ENCODE data around the gene FIGN. TPM values are rescaled to one million over a fixed set of nuclear protein-coding genes. Genes with fewer than 3 reads are reported as not detected.

The FIGN gene
- total RNA-seq, 1 experiment from 2014 or later, result 2.1 TPM

DNA sequence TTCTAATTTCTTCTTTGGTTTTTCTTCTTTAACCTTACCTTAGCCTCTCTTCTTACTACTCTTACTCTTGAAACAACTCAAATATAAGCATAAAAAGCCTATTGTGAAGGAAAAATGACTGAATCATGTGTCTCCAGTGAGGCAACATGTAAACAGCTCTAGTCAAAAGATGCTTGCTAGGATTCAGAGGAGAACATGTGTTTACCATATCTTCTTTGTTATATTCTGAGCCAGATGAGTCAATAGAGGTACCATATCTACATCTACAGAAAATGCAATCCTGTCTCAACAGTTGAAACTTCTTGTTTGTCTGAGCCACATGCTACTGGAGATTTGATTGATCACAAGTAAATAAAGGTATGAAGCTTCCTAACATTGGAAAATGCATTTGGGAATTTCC is 15.9 kb upstream of the FIGN start:
- in situ Hi-C loops (cut with HindIII; ENCODE audit: low pct_unique_long_range_greater_than_20kb, low sequenced_read_pairs), result no loop called here
- DNase-seq (ENCODE audit: low read depth), result no peak

DNA sequence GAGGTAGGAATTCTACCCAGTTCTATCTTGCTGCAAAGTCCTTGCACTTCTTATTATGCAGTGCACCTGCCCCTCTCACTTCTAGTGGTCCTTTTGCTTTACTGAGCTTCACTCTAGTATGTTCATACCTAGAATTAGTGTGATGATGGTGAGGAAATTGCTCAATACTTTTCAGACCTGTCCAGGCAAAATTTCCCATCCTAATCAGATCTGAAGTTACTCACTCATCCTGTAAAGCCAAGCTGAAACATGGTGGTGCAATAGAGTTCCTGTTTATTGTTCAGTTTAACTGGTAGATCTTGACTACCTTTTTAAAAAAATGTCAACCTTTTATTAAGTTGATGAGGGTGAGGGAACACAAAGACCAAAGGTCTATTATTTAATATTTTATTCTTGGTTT is 12.6 kb upstream of the FIGN start:
- DNase-seq (ENCODE audit: low read depth), result no peak
- in situ Hi-C loops (cut with HindIII; ENCODE audit: low pct_unique_long_range_greater_than_20kb, low sequenced_read_pairs), result no loop called here

DNA sequence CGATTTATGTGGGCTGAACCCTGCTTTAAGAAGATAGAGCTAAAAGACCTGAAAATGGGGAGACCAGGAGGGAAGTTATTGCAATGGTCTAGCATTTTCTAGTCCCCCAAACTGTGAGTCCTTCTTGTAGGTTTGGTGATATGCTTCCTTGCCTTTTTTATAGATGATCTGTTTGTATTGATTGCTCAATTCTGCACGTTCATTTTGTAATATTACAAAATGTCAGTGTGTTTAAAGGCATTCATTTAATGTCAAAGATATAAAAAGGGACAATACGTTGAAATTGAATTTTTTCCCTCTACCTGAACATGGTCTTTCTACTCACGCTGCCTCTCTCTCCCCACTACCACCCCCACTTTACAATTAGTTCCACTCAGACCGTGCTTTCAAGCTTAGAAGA is 5.6 kb upstream of the FIGN start:
- in situ Hi-C loops (cut with HindIII; ENCODE audit: low pct_unique_long_range_greater_than_20kb, low sequenced_read_pairs), result no loop called here

DNA sequence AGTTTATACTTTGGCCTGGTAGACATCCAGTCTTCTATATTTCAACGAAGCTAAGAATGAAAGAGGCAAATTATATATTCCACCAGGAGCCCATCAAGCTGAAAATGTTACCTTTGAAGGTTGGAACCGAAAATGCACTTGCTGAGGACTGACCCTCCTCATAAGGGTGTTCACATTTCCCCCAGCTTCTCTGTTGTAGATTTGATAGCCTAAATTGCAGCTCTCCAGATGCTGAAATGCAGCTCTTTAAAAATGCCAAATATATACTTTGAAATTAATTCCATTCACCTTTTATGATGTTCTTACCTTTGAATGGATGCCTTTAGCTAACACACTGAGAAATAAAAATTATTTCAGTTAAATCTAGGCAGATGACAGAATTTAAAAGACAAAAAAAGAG is 1.8 kb upstream of the FIGN start:
- DNase-seq (ENCODE audit: low read depth), result no peak
- in situ Hi-C loops (cut with HindIII; ENCODE audit: low pct_unique_long_range_greater_than_20kb, low sequenced_read_pairs), result no loop called here

More for the DNA sequence above, 5.6 kb upstream of the FIGN start:
- no peak for DNase-seq (ENCODE audit: low read depth)

DNA sequence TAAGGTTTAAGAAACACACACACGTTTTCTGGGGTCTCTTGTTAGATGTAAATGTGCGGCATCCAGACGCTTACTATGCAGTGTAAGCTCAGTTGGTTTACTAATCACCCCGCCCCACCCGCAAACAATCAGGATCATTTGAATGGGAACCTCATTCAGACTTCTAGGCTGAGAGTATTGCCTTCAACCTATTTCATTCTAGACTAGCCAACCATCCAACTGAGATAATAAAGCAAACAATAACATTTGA is 1.3 kb upstream of the FIGN start:
- DNase-seq (ENCODE audit: low read depth), result no peak
- in situ Hi-C loops (cut with HindIII; ENCODE audit: low pct_unique_long_range_greater_than_20kb, low sequenced_read_pairs), result no loop called here

DNA sequence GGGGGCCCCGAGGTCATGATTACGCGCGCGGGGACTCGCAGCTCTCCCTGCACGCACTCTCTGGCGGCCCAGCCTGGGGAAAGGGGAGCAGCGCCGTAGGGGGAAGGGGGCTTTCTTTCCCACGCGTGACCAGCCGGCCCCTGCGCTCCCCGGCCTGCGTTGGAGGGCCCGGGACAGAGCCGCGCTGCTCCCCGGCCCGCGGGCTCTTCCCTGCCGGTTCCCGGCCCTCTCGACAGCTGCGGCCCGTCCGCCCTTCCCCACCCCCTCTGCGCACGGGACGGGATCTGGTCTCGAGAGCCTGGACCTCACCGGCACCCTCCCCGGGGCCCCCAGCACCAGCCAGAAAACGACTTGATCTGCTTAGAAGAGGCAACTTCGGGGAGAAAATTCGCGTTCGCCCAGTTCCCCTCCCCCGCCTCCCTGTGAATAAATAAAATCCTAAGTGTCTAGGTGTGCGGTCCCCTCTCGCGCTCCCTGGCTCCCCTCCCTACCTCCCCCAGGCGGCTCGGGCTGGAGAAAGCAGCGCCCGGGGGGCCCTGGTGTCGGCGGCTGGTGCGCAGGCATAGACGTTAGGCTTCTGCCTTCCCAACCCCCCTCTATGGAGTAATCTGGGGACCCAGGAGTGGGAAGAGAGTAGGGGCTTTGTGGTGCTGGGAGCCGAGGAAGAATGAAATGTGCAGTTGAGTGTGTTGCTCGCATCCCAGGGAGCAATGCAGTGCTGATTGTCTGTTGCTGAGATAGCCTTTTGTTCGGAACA is 803 bp upstream of the FIGN start:
- peak; percentile 81 for DNase-seq (ENCODE audit: low read depth)
- in situ Hi-C loops (cut with HindIII; ENCODE audit: low pct_unique_long_range_greater_than_20kb, low sequenced_read_pairs), result no loop called here

DNA sequence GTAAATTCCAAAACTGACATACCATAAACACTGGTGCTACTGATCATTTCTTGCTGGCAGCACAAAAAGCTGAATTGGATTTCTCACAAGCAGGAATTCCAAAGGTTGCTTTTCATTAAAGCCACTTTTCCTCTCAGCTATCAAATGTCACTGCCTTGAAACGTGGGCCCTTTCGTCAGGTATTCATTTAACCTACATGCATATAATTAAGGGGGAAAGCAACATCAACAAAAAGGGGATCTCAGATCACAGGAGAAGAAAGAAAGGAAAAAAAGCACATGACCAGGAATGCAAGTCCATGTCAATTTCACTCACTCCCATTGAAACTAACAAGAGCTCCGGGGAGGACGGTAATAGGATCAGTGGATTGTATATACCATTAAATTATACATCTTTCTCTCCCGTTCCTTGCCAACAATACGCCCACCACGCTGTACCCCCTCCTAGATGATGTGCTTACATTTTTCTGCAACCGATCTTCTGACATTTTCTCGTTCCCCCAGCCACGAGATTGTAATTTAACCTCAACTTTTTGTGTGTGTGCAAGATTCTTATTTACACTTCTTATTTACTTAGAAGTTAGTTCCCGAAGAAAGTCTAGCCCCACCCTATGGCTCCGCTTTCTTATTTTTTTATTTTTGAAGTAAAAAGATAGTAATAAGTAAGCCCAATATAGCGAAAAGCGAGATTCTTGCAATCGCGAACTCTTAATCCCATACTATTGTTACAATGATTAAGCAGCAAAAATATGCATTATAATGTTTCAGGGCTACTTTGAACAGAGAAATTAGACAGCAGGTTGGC is 725 bp downstream of the FIGN start:
- in situ Hi-C loops (cut with HindIII; ENCODE audit: low pct_unique_long_range_greater_than_20kb, low sequenced_read_pairs), result no loop called here
- peak; percentile 72 for DNase-seq (ENCODE audit: low read depth)

DNA sequence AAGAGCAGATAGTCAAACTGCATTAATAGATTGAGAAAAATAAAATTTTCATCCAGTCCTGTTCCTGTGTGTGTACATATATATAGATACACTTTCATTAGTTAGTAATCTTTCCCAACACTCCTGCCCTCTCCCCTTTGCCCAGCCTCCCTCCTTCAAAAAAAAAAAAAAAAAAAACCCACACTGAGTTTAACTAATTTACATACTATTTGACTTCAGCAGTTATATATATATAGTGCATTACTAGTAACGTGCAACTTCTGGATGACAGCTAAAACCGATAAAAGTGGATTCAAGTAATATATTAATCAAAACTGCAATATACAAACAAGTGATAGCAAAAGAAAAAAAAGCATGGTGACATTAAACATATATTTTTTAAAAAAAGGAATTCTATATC is 1.4 kb downstream of the FIGN start:
- peak; percentile 71 for DNase-seq (ENCODE audit: low read depth)
- in situ Hi-C loops (cut with HindIII; ENCODE audit: low pct_unique_long_range_greater_than_20kb, low sequenced_read_pairs), result no loop called here

DNA sequence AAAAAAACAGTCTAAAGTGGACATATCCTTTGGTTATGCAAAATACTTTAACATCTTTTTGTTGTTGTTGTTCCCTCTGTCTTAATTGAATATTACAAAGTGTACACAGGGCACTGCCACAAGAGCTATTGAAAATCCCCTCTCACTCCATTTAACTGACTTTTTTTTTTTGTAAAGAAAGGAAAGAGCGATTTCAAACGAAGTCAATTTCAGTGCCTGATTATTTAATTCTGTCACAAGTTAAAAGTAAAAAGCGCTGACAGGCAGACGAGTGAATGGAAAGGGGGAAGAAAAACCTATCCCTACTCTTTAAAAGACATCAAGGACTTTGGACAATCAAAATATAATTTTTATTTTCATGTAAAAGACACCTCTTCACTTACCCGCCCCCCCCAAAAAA is 1.9 kb downstream of the FIGN start:
- no peak for DNase-seq (ENCODE audit: low read depth)
- in situ Hi-C loops (cut with HindIII; ENCODE audit: low pct_unique_long_range_greater_than_20kb, low sequenced_read_pairs), result no loop called here

DNA sequence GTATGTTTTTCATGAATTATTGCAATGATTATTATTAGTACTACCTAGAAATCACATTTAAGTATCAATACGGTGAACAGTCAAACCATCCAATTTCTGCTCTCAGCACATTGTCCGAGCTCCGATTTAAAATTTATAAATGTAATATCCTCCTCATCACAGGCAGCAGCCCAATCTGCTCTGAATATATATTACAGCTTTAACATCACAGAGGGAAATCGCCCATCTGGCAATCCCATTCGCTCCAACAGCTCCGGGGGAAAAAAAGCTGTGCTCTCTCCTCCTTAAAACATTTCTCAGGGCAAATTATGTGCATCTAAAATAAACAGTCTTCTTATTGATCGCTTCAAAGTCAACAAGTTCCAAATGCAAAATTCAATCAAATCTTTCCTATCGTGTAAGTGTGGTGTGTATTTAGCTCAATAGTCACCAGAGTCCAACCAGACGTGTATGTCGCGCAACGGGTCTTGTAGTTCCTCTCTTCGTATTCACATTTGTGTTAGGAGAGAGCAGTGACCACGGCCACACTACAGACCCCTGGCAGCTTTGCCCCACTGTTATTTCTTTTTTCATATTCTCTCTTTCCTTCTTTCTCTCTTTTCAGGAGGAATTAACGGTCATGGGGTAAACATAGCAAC is 2.4 kb downstream of the FIGN start:
- DNase-seq (ENCODE audit: low read depth), result peak; percentile 78
- in situ Hi-C loops (cut with HindIII; ENCODE audit: low pct_unique_long_range_greater_than_20kb, low sequenced_read_pairs), result no loop called here

DNA sequence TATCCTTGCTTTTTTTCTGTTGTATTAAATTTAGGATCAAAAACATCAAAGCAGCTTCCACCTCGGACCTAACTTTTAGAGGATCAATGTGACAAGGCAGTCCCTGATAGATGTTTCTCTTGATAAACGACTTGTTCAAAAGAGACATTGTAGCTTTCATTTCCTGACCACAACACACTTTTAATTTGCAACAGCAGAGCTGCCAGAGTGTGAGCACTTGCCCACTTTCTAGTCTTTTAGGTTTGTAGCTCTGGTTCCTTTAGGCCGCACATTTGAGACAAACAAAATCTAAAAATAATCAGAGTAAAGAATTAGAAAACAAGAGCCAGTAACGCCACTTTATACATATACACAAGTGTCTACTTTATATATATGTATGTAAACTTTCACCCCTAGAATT is 3.1 kb downstream of the FIGN start:
- DNase-seq (ENCODE audit: low read depth), result peak; percentile 72
- in situ Hi-C loops (cut with HindIII; ENCODE audit: low pct_unique_long_range_greater_than_20kb, low sequenced_read_pairs), result no loop called here

DNA sequence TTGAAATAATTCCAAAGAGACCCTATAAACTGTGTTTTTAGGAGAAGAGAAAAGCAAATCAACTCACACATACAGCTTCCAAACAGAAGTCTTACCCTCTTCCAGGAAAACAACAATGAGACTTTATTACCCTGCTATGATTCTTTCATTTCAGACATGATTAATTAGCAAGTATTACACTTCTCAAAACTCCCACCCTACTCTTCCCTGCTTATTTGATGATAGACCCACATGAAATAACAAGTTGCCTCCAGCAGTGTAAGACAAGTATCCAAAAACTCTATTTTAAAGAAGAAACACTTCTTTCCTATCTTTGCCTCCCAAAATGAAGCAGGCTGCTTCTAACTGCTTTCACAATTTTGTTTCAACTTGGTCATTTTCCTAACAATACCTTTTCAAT is 4.1 kb downstream of the FIGN start:
- in situ Hi-C loops (cut with HindIII; ENCODE audit: low pct_unique_long_range_greater_than_20kb, low sequenced_read_pairs), result no loop called here
- DNase-seq (ENCODE audit: low read depth), result peak; percentile 64

DNA sequence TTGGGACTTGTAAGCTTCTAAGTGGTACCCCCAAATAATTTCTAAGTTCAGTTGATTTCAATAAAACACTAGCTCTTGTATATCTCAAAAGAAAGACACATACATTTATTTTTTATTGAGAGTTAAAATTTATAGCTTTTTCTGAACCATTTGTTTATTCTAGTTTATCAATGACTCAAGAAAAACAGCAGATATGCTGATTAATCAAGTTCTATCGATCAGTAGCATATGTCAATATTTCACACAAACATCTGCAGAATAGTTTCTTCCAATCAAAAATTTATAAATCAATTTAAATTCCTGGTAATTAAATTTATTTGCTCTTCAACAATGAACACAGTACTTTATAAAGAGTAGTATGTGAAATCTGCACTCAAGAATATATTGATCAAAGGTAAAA is 5.3 kb downstream of the FIGN start:
- no peak for DNase-seq (ENCODE audit: low read depth)
- in situ Hi-C loops (cut with HindIII; ENCODE audit: low pct_unique_long_range_greater_than_20kb, low sequenced_read_pairs), result no loop called here

DNA sequence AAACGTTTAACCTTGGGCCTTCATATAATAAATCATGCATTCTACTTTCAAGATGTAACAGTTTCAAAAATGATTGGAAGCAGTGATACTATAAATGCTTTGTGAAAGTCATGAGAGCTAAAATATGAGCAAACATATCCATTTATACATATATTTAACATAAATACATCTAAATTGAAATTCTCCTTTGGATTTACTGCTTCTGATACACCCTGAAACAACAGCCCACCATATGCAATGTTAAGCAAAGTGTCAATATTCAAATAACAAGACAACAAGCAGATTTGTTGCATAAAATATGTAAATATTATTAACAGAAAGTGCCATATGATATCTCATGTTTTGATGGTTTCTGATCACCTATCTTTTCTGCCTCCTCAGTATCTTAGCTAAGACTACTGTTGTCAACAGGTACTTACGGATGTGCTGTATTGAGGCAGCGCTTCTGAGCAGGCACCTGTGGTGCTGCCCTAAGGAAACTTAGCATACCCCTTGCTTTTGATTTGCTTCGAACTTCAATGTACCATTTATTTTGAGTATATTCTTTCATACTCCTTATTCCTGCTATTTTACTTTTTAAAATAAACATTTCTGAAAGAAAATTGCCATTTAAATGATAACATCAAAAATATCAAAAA is 6.1 kb downstream of the FIGN start:
- in situ Hi-C loops (cut with HindIII; ENCODE audit: low pct_unique_long_range_greater_than_20kb, low sequenced_read_pairs), result no loop called here

DNA sequence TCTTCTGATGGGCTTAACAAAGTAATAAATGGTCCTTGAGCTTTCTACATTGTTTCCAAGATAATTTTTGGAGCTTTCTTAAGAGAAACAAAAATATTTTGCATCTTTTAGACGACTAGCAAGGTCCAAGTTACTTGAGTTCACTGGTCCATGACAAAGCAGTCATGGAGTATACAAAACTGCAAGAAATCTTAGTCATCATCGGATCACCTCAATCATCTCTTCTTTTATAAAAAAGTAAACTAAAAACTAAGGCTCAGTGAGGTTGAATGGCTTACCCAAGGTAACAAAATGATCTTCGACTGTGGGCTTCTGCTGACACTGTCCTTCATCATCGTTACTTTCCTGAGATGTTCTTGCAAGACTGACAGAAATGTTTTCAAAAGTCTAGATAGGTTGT is 11.9 kb downstream of the FIGN start:
- DNase-seq (ENCODE audit: low read depth), result peak; percentile 71
- in situ Hi-C loops (cut with HindIII; ENCODE audit: low pct_unique_long_range_greater_than_20kb, low sequenced_read_pairs), result no loop called here

More for the DNA sequence above, 6.1 kb downstream of the FIGN start:
- DNase-seq (ENCODE audit: low read depth), result peak; percentile 42

DNA sequence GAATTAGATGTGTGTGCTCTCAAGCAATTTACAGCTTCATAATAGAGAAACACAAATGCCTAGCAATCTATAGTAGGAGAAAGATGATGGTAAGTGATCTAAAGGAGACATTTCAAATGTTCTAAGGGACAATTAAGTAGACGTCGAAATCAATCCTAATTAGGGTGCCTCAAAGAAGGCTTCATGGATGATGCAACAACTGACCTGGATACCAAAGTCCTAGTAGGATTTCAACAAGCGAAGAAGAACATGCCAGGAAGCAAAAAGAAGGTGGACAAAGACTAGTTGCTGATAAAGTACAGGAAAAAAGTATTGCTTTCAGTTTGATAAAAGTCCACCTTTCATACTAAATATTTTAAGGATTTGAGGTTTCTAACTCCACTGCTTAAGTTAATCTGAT is 12.5 kb downstream of the FIGN start:
- no peak for DNase-seq (ENCODE audit: low read depth)
- in situ Hi-C loops (cut with HindIII; ENCODE audit: low pct_unique_long_range_greater_than_20kb, low sequenced_read_pairs), result no loop called here

DNA sequence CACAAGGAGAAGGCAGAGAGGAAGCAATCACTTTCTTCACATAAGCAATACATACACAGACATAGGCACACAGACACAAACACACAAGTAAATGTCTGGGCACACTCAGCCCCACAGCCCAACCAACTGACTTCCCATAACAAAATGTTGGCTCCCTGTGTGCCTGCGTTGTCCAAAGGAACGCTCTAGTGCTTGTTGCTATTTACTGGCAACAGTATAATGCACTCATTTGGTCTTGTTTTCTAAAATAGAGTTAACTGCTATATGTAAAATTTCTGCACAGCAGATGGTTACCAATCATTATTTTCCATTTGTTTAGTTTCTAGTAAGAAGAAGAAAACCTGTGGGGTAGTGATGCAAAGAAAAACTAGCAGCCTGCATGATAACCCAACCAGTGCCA is 16.5 kb downstream of the FIGN start:
- DNase-seq (ENCODE audit: low read depth), result no peak
- in situ Hi-C loops (cut with HindIII; ENCODE audit: low pct_unique_long_range_greater_than_20kb, low sequenced_read_pairs), result no loop called here

DNA sequence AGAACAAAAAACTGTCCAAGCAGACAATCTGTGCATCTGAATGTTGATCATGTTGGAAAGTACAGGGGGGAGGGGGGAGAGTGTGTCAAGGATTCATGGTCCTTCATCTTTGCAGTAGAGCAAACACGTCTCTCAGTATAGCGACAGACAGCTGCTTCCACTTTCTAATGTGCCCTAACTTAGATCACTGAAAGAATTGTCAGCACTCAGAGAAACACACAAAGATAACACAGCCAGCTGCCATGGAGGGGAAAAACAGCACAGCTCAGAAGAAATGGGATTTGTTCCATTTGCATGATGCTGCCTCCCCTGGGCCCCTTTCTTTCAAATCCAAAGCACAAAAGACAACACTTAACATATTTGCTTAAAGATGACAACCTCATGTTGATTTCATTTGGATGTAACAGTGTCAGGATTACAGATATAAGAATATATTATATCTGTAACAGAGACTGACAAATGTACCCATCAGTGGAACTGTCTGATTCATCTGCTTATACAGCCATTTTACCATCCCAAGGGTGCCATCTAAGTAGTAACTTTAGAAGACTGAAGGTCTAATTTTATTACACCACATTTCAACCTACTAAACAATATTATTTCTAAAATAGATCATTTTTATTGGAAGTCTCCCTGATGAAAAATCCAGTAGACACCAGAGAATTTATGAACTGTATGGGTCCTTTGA is 17.7 kb downstream of the FIGN start:
- DNase-seq (ENCODE audit: low read depth), result no peak
- in situ Hi-C loops (cut with HindIII; ENCODE audit: low pct_unique_long_range_greater_than_20kb, low sequenced_read_pairs), result no loop called here

DNA sequence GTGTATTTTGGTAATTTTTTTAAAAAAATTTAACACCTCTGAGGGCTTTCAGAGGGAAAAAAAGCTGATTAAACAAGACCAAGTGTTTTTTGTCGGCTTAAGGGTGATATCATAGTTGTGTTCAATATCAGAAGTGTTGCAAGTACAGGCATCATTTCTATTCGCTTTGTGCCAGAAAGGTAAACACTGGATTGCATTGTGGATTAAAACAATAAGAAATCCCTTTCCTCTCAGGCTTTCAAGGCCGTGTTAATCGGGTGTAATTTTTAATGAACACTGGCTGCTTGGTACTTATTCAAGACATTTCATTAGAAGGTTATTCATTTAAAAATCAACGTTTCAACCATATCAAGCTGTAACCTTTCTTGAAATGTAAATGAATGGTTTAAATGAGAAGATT is 18.3 kb downstream of the FIGN start:
- no peak for DNase-seq (ENCODE audit: low read depth)
- in situ Hi-C loops (cut with HindIII; ENCODE audit: low pct_unique_long_range_greater_than_20kb, low sequenced_read_pairs), result no loop called here

All from Caki2 (cell line).